ENCODE data around the gene CGNL1. TPM values are rescaled to one million over a fixed set of nuclear protein-coding genes. Genes with fewer than 3 reads are reported as not detected.
A peak's percentile ranks its signal among the peaks of the same experiment; 100 is the strongest.

CGNL1 gene
- total and polyA plus RNA-seq, 5 donors from 2014 or later, result not detected

DNA sequence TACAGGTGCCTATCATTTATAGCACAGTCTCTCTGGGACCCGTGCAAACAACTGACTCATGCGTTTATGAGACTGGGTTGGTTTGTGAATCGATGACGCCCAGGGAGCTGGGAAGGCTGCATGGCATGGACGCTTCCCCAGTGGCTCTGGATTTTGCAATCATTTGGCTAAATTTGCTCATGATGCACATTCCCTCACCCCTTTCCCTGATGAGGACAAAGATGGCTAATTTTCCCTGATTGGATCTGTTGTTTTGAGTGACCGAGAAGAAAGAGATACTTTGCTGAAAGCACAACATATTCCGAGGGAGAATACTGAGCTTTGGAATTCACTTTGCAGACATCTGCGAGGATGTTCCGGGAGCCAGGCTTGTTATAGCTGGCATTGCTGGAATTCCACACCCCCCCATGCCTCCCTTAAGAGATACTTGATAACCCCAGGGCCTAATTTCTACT, 51.1 kb downstream of the CGNL1 start:
- Histone ChIP-seq H3K4me3 (ENCODE audit: low read depth, low read length) (no peak overlapping the region), H3K9me3 (ENCODE audit: control insufficient read depth in 2 of 2, low read length in 2 of 2) (no peaks in the 10 kb centered on the region), H3K27ac (ENCODE audit: insufficient read depth, low read length, poor library complexity, severe bottlenecking) (no peak overlapping the region), H3K4me1 (ENCODE audit: control insufficient read depth, insufficient read depth, low read length, poor library complexity, severe bottlenecking) (no peaks in the 10 kb centered on the region), H3K36me3 (ENCODE audit: control insufficient read depth, insufficient read depth, low read length) (no peaks in the 10 kb centered on the region), H3K27me3 (ENCODE audit: control insufficient read depth, insufficient read depth, low read length) (no peaks in the 10 kb centered on the region)
- no peak overlapping the region for H3K27ac Mint-ChIP-seq
- H3K9me3 Mint-ChIP-seq, result peaks cover 0 to 2% (median 0%) of the 10 kb centered on the region in 7 donors
- DNase-seq, result no peak
- no peaks in the 10 kb centered on the region for H3K4me1 Mint-ChIP-seq
- no peak for ATAC-seq (ENCODE audit: low read depth in 2 of 2)
- H3K36me3 Mint-ChIP-seq, result no peaks in the 10 kb centered on the region
- H3K27me3 Mint-ChIP-seq, result peaks cover 14% of the 10 kb centered on the region
- no peak overlapping the region for H3K4me3 Mint-ChIP-seq

DNA sequence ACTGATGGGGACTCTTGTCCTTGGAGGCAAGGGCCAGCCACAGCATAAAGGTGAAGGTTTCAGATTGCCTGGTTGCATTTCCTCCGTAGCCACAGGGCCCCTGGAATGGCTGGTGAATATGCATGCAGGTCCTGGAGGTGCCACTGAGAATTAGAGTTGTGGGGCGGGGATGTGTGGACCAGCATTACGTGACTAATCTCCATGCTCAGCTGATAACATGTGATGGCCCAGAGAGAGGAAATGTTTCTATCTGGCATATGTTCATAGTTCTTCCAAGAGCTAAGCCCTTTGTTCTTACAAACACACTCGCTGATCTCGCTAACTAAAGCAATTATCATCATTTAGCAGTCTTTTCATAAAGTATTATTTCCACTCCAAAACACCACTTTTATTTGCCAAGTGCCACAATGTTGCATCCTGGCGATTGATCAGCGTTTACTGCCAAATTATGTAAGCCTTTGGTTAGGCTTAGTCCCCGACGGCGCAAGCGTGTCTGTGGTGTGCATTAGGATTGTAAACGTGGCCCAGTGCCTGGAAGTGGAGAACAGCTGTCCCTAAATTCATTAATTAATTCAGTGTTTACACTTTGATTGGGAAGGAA, 55.9 kb downstream of the CGNL1 start:
- ATAC-seq (ENCODE audit: low read depth in 2 of 2), result no peak

DNA sequence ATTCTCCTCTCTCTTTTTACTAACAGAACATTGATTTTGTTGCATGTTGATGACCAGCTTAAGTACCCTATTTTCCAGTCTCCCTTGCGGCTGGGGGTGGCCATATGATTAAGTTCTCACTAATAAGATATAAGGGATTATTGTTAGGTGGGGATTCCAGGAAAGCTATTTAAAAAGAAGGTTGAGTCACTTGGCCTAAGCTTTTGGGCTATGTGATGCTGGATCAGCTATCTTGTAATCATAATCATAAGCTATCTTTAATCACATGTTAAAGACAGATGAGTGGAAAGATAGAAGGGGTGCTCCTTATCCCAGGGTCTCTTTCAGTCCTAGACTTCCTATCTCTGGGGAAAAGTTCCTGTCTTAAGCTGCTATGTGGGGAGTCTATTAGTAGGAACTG, 59.9 kb downstream of the CGNL1 start:
- Mint-ChIP-seq H3K27me3 (no peaks in the 10 kb centered on the region), H3K36me3 (no peaks in the 10 kb centered on the region), H3K9me3 (no peaks in the 10 kb centered on the region), H3K27ac (peak overlapping the region in 1 of 3 donors; percentile 39), H3K4me3 (no peak overlapping the region), H3K4me1 (no peaks in the 10 kb centered on the region)
- Histone ChIP-seq H3K27ac (ENCODE audit: insufficient read depth, low read length, poor library complexity, severe bottlenecking) (no peak overlapping the region), H3K4me3 (ENCODE audit: low read depth, low read length) (no peak overlapping the region), H3K9me3 (ENCODE audit: control insufficient read depth in 2 of 2, low read length in 2 of 2) (no peaks in the 10 kb centered on the region), H3K36me3 (ENCODE audit: control insufficient read depth, insufficient read depth, low read length) (no peaks in the 10 kb centered on the region), H3K4me1 (ENCODE audit: control insufficient read depth, insufficient read depth, low read length, poor library complexity, severe bottlenecking) (no peaks in the 10 kb centered on the region), H3K27me3 (ENCODE audit: control insufficient read depth, insufficient read depth, low read length) (peaks cover 5% of the 10 kb centered on the region)
- no peak for ATAC-seq (ENCODE audit: low read depth in 2 of 2)
- DNase-seq, result no peak

More for the DNA sequence above, 55.9 kb downstream of the CGNL1 start:
- Histone ChIP-seq H3K4me3 (ENCODE audit: low read depth, low read length) (no peak overlapping the region), H3K4me1 (ENCODE audit: control insufficient read depth, insufficient read depth, low read length, poor library complexity, severe bottlenecking) (no peaks in the 10 kb centered on the region), H3K27me3 (ENCODE audit: control insufficient read depth, insufficient read depth, low read length) (peaks cover 5% of the 10 kb centered on the region), H3K36me3 (ENCODE audit: control insufficient read depth, insufficient read depth, low read length) (no peaks in the 10 kb centered on the region), H3K9me3 (ENCODE audit: control insufficient read depth in 2 of 2, low read length in 2 of 2) (no peaks in the 10 kb centered on the region), H3K27ac (ENCODE audit: insufficient read depth, low read length, poor library complexity, severe bottlenecking) (no peak overlapping the region)
- no peak overlapping the region for H3K4me3 Mint-ChIP-seq
- no peaks in the 10 kb centered on the region for H3K4me1 Mint-ChIP-seq
- DNase-seq, result no peak
- H3K27me3 Mint-ChIP-seq, result no peaks in the 10 kb centered on the region
- H3K36me3 Mint-ChIP-seq, result no peaks in the 10 kb centered on the region
- H3K27ac Mint-ChIP-seq, result peak overlapping the region in 1 of 3 donors; percentile 86
- no peaks in the 10 kb centered on the region for H3K9me3 Mint-ChIP-seq

DNA sequence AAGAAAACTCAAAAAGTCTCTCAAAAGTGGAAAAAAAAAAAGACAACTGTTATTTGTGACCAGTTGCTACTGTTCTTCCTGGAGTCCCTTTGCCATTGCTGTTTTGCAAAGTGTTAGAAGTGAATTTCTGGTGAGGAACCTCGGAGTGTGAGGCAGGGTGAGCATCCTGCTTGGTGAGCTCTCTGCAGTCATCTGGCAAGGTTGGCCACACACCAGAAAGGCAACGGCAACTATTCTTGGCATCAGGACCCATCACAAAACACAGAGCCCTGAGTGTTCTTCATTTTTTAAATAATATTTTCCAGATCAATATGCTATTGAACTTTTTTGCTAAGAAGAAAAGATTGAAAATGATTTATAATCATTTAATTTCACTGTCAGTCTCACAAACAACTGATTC, 60.7 kb downstream of the CGNL1 start:
- no peaks in the 10 kb centered on the region for H3K36me3 Mint-ChIP-seq
- H3K9me3 ChIP-seq (ENCODE audit: control insufficient read depth in 2 of 2, low read length in 2 of 2), result no peaks in the 10 kb centered on the region
- no peak overlapping the region for H3K27ac ChIP-seq (ENCODE audit: insufficient read depth, low read length, poor library complexity, severe bottlenecking)
- DNase-seq (no peak), ATAC-seq (ENCODE audit: low read depth in 2 of 2) (no peak)
- H3K4me1 Mint-ChIP-seq, result no peaks in the 10 kb centered on the region
- peaks cover 5% of the 10 kb centered on the region for H3K27me3 ChIP-seq (ENCODE audit: control insufficient read depth, insufficient read depth, low read length)
- no peak overlapping the region for H3K4me3 Mint-ChIP-seq
- H3K36me3 ChIP-seq (ENCODE audit: control insufficient read depth, insufficient read depth, low read length), result no peaks in the 10 kb centered on the region
- H3K27me3 Mint-ChIP-seq, result no peaks in the 10 kb centered on the region
- H3K4me1 ChIP-seq (ENCODE audit: control insufficient read depth, insufficient read depth, low read length, poor library complexity, severe bottlenecking), result no peaks in the 10 kb centered on the region
- H3K27ac Mint-ChIP-seq, result no peak overlapping the region
- no peak overlapping the region for H3K4me3 ChIP-seq (ENCODE audit: low read depth, low read length)
- H3K9me3 Mint-ChIP-seq, result no peaks in the 10 kb centered on the region

DNA sequence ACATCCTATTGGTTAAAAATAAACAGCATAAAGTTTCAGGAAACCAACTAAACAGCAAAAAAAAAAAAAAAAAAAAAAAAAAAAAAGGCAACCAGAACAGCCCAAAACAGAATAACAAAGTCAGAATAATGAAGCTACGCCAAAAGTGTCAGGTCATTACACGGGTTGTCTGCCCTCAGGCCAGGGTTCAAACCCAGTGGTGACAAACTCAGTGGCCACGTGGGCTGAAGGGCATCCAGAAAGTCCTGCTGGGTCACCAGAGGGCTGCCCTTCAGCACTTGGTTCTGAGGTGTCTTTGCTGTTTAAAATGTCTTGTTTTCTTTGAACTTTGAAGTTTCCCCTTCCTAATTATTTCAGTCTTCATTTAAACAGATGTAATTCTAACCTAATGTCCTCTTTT, 61.3 kb downstream of the CGNL1 start:
- Mint-ChIP-seq H3K36me3 (no peaks in the 10 kb centered on the region), H3K9me3 (no peaks in the 10 kb centered on the region), H3K4me1 (no peaks in the 10 kb centered on the region), H3K27ac (no peak overlapping the region), H3K27me3 (no peaks in the 10 kb centered on the region), H3K4me3 (no peak overlapping the region)
- H3K27me3 ChIP-seq (ENCODE audit: control insufficient read depth, insufficient read depth, low read length), result peaks cover 5% of the 10 kb centered on the region
- no peaks in the 10 kb centered on the region for H3K9me3 ChIP-seq (ENCODE audit: control insufficient read depth in 2 of 2, low read length in 2 of 2)
- no peaks in the 10 kb centered on the region for H3K4me1 ChIP-seq (ENCODE audit: control insufficient read depth, insufficient read depth, low read length, poor library complexity, severe bottlenecking)
- no peak for DNase-seq
- H3K27ac ChIP-seq (ENCODE audit: insufficient read depth, low read length, poor library complexity, severe bottlenecking), result no peak overlapping the region
- H3K36me3 ChIP-seq (ENCODE audit: control insufficient read depth, insufficient read depth, low read length), result no peaks in the 10 kb centered on the region
- ATAC-seq (ENCODE audit: low read depth in 2 of 2), result no peak
- no peak overlapping the region for H3K4me3 ChIP-seq (ENCODE audit: low read depth, low read length)

DNA sequence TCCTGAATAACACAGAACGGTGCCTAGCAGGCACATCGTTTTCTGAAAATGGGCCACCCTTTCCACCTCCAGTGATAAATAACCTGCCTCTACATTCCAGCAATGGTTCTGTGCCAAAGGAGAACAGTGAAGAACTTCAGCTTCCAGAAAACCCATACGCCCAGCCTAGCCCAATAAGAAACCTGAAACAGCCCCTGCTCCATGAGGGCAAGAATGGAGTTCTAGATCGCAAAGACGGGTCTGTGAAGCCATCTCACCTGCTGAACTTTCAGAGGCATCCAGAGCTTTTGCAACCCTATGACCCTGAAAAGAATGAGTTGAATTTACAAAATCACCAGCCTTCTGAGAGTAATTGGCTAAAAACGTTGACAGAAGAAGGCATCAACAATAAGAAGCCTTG, 61.9 kb downstream of the CGNL1 start:
- no peak overlapping the region for H3K4me3 Mint-ChIP-seq

GRCh38 chr15:57439128-57440027, 63.1 kb downstream of the CGNL1 start:
- Histone ChIP-seq H3K9me3 (ENCODE audit: control insufficient read depth in 2 of 2, low read length in 2 of 2) (no peaks in the 10 kb centered on the region), H3K36me3 (ENCODE audit: control insufficient read depth, insufficient read depth, low read length) (no peaks in the 10 kb centered on the region), H3K27ac (ENCODE audit: insufficient read depth, low read length, poor library complexity, severe bottlenecking) (no peak overlapping the region), H3K4me1 (ENCODE audit: control insufficient read depth, insufficient read depth, low read length, poor library complexity, severe bottlenecking) (no peaks in the 10 kb centered on the region), H3K27me3 (ENCODE audit: control insufficient read depth, insufficient read depth, low read length) (peaks cover 5% of the 10 kb centered on the region), H3K4me3 (ENCODE audit: low read depth, low read length) (no peak overlapping the region)
- no peak for ATAC-seq (ENCODE audit: low read depth in 2 of 2)
- no peak overlapping the region for H3K27ac Mint-ChIP-seq
- H3K9me3 Mint-ChIP-seq, result peaks cover 0 to 1% (median 0%) of the 10 kb centered on the region in 7 donors
- DNase-seq, result no peak
- no peaks in the 10 kb centered on the region for H3K27me3 Mint-ChIP-seq
- no peaks in the 10 kb centered on the region for H3K4me1 Mint-ChIP-seq
- no peak overlapping the region for H3K4me3 Mint-ChIP-seq
- no peaks in the 10 kb centered on the region for H3K36me3 Mint-ChIP-seq

More for the DNA sequence above, 61.9 kb downstream of the CGNL1 start:
- no peaks in the 10 kb centered on the region for H3K4me1 ChIP-seq (ENCODE audit: control insufficient read depth, insufficient read depth, low read length, poor library complexity, severe bottlenecking)
- H3K27ac Mint-ChIP-seq, result no peak overlapping the region
- no peaks in the 10 kb centered on the region for H3K36me3 Mint-ChIP-seq
- H3K9me3 ChIP-seq (ENCODE audit: control insufficient read depth in 2 of 2, low read length in 2 of 2), result no peaks in the 10 kb centered on the region
- DNase-seq (no peak), ATAC-seq (ENCODE audit: low read depth in 2 of 2) (no peak)
- no peaks in the 10 kb centered on the region for H3K4me1 Mint-ChIP-seq
- no peak overlapping the region for H3K27ac ChIP-seq (ENCODE audit: insufficient read depth, low read length, poor library complexity, severe bottlenecking)
- H3K27me3 ChIP-seq (ENCODE audit: control insufficient read depth, insufficient read depth, low read length), result peaks cover 5% of the 10 kb centered on the region
- no peaks in the 10 kb centered on the region for H3K36me3 ChIP-seq (ENCODE audit: control insufficient read depth, insufficient read depth, low read length)
- H3K4me3 ChIP-seq (ENCODE audit: low read depth, low read length), result no peak overlapping the region
- H3K27me3 Mint-ChIP-seq, result no peaks in the 10 kb centered on the region
- H3K9me3 Mint-ChIP-seq, result no peaks in the 10 kb centered on the region
